ENCODE results near the gene RAB11A.

- TF ChIP-seq POLR2AphosphoS5 (IDR thresholded peaks at IDR 0.05; ENCODE audit: insufficient read depth in 1 of 2, low read depth in 1 of 2) (no peak), CTCF (IDR thresholded peaks at IDR 0.05) (no peak), POLR2A (IDR thresholded peaks at IDR 0.05) (no peak)
These were observed 23.3 kb upstream of the RAB11A start for GRCh38 chr15:65845826-65846519.
